CD4-positive, alpha-beta T cell (primary cell): ENCODE results near the gene ELMO2. TPM values are rescaled to one million over a fixed set of nuclear protein-coding genes. Genes with fewer than 3 reads are reported as not detected.
A peak's percentile ranks its signal among the peaks of the same experiment; 100 is the strongest.

Experiments
- ATAC-seq: fragments of 200-7000 bp; cut with Tn5 transposase; one replicate; pipeline ENCODE4 v1.10.0; 2022; ENCODE audit warnings: mild to moderate bottlenecking; ENCODE audit not compliant: poor library complexity
- CTCF ChIA-PET: fragments of 350-600 bp; sonication (Branson Sonifier 250); formaldehyde crosslinking; loops from one replicate; lab custom pipeline; 2021; ENCODE audit warnings: antibody characterized with exemption, inconsistent platforms; lab: Charles Lee
- POLR2A ChIA-PET: fragments of 350-600 bp; sonication (Branson Sonifier 250); formaldehyde crosslinking; loops from one replicate; lab custom pipeline; 2021; ENCODE audit warnings: antibody characterized with exemption, inconsistent platforms; lab: Charles Lee
- DNase-seq, 14 experiments: peaks; one replicate each; pipeline ENCODE4 v3.0.0-alpha.2; 2013 to 2020; ENCODE audit warnings: mixed read lengths in 2 of 14
- H3K27ac ChIP-seq, 2 donors: one replicate each; pipeline versions ENCODE4 v1.5.1 to v1.7.0; 2013; ENCODE audit warnings: low read length in 2 of 2, low read depth in 1 of 2, mild to moderate bottlenecking in 1 of 2
- H3K27me3 ChIP-seq, 2 experiments: 1 replicate in 1 of 2; 2 replicates in 1 of 2; pipeline versions ENCODE4 v1.6.1 to v1.7.0; 2013; ENCODE audit warnings: low read length in 2 of 2, control low read depth in 1 of 2, mild to moderate bottlenecking in 1 of 2, moderate library complexity in 1 of 2; ENCODE audit not compliant: insufficient read depth in 2 of 2, control insufficient read depth in 1 of 2
- H3K36me3 ChIP-seq: one replicate; pipeline ENCODE4 v1.6.1; 2013; ENCODE audit warnings: low read length, control low read depth; ENCODE audit not compliant: insufficient read depth
- H3K4me1 ChIP-seq: one replicate; pipeline ENCODE4 v1.6.1; 2013; ENCODE audit warnings: low read length, control low read depth; ENCODE audit not compliant: insufficient read depth
- H3K4me3 ChIP-seq: one replicate; pipeline ENCODE4 v1.5.1; 2013; ENCODE audit warnings: mild to moderate bottlenecking, low read length, moderate library complexity
- H3K9me3 ChIP-seq, 2 experiments: 1 replicate in 1 of 2; 2 replicates in 1 of 2; pipeline versions ENCODE4 v1.6.1 to v1.7.0; 2013; ENCODE audit warnings: low read length in 2 of 2, mild to moderate bottlenecking in 2 of 2, control low read depth in 1 of 2, moderate library complexity in 1 of 2; ENCODE audit not compliant: control insufficient read depth in 1 of 2, insufficient read depth in 1 of 2
- H3K27ac Mint-ChIP-seq: one replicate; pipeline ENCODE4 v1.8.0; 2020; ENCODE audit warnings: mixed read lengths
- H3K27me3 Mint-ChIP-seq: one replicate; pipeline ENCODE4 v1.8.0; 2021; ENCODE audit warnings: mixed read lengths
- H3K36me3 Mint-ChIP-seq: one replicate; pipeline ENCODE4 v1.8.0; 2021; ENCODE audit warnings: low read depth, mixed read lengths
- H3K4me1 Mint-ChIP-seq: one replicate; pipeline ENCODE4 v1.8.0; 2021; ENCODE audit warnings: low read depth, mixed read lengths
- H3K4me3 Mint-ChIP-seq: one replicate; pipeline ENCODE4 v1.8.0; 2020; ENCODE audit warnings: mild to moderate bottlenecking, mixed read lengths
- H3K9me3 Mint-ChIP-seq: one replicate; pipeline ENCODE4 v1.8.0; 2020; ENCODE audit warnings: mixed read lengths
- intact Hi-C, 2 experiments: fragments of 100-400 bp; cut with DNase I in 1 of 2; cut with micrococcal nuclease in 1 of 2; formaldehyde crosslinking; loops; one replicate each; pipeline versions ENCODE4 v1.15.1 to v1.9.0; 2023 to 2025; cut with DNase I, micrococcal nuclease
- total RNA-seq, 174 experiments: library from RNA in 2 of 174; stranded (reverse) in 2 of 174; gene quantifications; one replicate each; pipeline ENCODE4 v1.2.3 and lab custom pipeline; 2021 to 2026
- TF ChIP-seq, protein P1 (sequence below): fragments of 200-600 bp; IDR thresholded peaks from one replicate; pipeline ENCODE4 v1.8.0; 2022; ENCODE audit warnings: antibody characterized with exemption, mild to moderate bottlenecking

Gene ELMO2
- total RNA-seq, 2 experiments from 2014 or later: 85.6 TPM

DNA sequence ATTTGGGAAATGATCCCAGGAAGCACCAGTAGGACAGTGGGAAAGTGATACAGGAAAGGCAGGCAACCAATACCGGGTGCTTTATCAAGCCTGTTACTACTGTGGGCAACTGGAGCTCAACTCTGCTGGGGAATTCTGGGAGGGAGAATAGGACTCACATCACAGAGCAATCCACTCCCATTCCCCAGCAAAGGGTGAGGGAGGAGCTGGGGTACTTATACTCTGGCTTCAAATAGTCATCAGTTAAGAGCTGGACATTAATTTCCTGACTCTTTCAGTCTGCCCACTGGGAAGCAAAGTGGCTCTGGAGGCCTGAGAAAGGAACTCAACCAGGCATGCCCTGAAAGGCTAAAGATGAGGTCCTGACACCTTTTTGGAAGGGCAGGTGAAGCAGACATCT is 80.6 kb downstream of the ELMO2 start:
- H3K27ac Mint-ChIP-seq: no peak overlapping the region
- no peaks in the 10 kb centered on the region for H3K9me3 ChIP-seq
- H3K4me3 ChIP-seq: no peak overlapping the region
- ChIA-PET POLR2A (no interaction called here), CTCF (no interaction called here)
- ATAC-seq (no peak), DNase-seq (no peak)
- no peaks in the 10 kb centered on the region for H3K4me1 ChIP-seq
- intact Hi-C loops: no loop called here
- H3K27me3 Mint-ChIP-seq: peaks cover 36% of the 10 kb centered on the region
- H3K27ac ChIP-seq: no peak overlapping the region
- no peaks in the 10 kb centered on the region for H3K36me3 ChIP-seq
- peaks cover 0 to 10% of the 10 kb centered on the region in 2 experiments for H3K27me3 ChIP-seq
- TF ChIP-seq, protein P1, sequence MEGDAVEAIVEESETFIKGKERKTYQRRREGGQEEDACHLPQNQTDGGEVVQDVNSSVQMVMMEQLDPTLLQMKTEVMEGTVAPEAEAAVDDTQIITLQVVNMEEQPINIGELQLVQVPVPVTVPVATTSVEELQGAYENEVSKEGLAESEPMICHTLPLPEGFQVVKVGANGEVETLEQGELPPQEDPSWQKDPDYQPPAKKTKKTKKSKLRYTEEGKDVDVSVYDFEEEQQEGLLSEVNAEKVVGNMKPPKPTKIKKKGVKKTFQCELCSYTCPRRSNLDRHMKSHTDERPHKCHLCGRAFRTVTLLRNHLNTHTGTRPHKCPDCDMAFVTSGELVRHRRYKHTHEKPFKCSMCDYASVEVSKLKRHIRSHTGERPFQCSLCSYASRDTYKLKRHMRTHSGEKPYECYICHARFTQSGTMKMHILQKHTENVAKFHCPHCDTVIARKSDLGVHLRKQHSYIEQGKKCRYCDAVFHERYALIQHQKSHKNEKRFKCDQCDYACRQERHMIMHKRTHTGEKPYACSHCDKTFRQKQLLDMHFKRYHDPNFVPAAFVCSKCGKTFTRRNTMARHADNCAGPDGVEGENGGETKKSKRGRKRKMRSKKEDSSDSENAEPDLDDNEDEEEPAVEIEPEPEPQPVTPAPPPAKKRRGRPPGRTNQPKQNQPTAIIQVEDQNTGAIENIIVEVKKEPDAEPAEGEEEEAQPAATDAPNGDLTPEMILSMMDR: no peak
- no peaks in the 10 kb centered on the region for H3K36me3 Mint-ChIP-seq
- H3K9me3 Mint-ChIP-seq: no peaks in the 10 kb centered on the region
- no peak overlapping the region for H3K4me3 Mint-ChIP-seq
- H3K4me1 Mint-ChIP-seq: no peaks in the 10 kb centered on the region

DNA sequence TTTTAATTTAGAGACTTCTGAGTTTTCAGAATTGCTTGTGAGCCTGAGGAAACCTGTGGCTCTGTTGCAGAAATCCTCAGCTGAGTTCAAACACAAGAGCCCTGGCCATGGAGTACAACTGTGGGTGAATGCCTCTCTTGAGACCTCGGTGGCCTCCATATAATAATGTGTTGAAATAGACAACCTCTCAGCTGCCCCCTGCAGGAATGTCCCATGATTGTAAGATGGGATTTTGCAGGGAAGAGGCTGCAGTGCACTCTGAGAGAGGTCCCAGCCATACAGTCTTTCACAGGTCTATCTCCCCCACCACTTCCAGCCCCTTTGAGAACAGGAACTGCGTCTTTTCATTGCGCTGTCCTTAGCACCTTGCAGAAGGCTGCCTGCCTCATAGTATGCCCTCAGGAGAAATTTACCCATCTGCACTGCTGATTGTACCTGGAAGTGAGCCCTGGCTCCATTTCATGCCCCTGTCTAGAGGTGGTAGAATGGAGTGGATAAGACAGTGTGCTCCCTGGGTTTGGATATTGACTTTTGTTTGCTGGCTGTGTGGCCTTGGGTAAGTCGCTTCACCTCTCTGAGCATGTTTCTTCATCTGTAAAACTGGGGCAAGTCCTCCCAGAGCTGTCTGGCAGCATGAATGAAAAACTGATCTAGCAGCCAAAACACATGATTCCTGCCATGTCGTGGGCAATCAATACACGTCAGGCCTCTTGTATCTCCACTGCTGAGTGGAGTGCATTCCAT is 81.3 kb downstream of the ELMO2 start:
- CTCF ChIA-PET: no interaction called here
- no peak for ATAC-seq

DNA sequence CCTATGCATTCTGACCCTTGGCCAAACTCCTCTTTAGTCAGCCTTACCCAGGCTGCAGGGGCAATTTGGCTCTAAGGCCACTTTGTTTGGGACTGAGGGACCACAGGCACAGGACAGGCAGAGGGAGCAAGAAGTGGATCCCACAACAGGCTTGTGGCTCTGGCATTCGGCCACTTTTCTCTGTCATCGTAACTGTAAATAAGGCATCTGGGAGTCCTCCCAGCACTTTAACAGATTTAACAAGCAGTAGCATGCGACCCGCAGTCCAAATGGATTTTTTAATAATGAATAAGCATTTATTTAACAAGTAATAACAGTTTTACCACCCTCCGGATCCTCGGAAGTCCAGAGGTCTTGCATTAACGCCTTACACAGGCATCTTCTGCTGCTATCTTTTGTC is 82.0 kb downstream of the ELMO2 start:
- Mint-ChIP-seq H3K4me3 (no peak overlapping the region), H3K4me1 (no peaks in the 10 kb centered on the region), H3K27me3 (peaks cover 31% of the 10 kb centered on the region), H3K9me3 (no peaks in the 10 kb centered on the region), H3K36me3 (no peaks in the 10 kb centered on the region), H3K27ac (no peak overlapping the region)
- ChIA-PET CTCF (no interaction called here), POLR2A (no interaction called here)
- ATAC-seq: no peak
- Histone ChIP-seq H3K36me3 (no peaks in the 10 kb centered on the region), H3K27me3 (peaks cover 7 to 10% of the 10 kb centered on the region in 2 experiments), H3K4me3 (no peak overlapping the region), H3K4me1 (no peaks in the 10 kb centered on the region), H3K9me3 (no peaks in the 10 kb centered on the region), H3K27ac (no peak overlapping the region)
- intact Hi-C loops: no loop called here
- DNase-seq: no peak
- TF ChIP-seq, protein P1: no peak

More for the DNA sequence above, 81.3 kb downstream of the ELMO2 start:
- Mint-ChIP-seq H3K36me3 (no peaks in the 10 kb centered on the region), H3K27me3 (peaks cover 36% of the 10 kb centered on the region), H3K4me1 (no peaks in the 10 kb centered on the region), H3K9me3 (no peaks in the 10 kb centered on the region), H3K4me3 (no peak overlapping the region), H3K27ac (no peak overlapping the region)
- intact Hi-C loops: no loop called here
- Histone ChIP-seq H3K27me3 (peaks cover 2 to 10% of the 10 kb centered on the region in 2 experiments), H3K4me1 (no peaks in the 10 kb centered on the region), H3K36me3 (no peaks in the 10 kb centered on the region), H3K27ac (no peak overlapping the region), H3K4me3 (no peak overlapping the region), H3K9me3 (no peaks in the 10 kb centered on the region)
- peak in 4 of 14 experiments; percentile 19 to 37 (median 30) for DNase-seq
- POLR2A ChIA-PET: no interaction called here
- TF ChIP-seq, protein P1: peak; percentile 24
